Measurements from ENCODE around the gene ACTN4.

DNA sequence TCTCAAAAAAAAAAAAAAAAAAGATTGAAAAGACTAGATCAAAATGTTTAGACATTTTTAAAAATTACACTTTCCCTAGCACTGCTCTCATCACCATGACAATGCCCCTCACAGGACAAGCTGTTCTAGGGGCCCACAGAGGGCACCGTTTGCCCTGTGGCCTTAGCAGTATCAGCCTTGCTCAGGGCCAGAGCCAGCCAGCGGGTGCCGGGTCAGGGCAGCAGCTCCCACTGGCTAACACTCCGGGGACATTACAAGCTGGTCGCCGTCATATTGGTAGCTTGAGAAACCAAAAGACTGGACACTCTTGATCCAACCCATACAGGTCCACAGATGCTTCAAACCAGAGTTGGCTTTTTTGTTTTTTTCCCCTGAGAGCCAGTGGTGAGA lies 78.8 kb downstream of the ACTN4 start:
- TF ChIP-seq, protein P1, sequence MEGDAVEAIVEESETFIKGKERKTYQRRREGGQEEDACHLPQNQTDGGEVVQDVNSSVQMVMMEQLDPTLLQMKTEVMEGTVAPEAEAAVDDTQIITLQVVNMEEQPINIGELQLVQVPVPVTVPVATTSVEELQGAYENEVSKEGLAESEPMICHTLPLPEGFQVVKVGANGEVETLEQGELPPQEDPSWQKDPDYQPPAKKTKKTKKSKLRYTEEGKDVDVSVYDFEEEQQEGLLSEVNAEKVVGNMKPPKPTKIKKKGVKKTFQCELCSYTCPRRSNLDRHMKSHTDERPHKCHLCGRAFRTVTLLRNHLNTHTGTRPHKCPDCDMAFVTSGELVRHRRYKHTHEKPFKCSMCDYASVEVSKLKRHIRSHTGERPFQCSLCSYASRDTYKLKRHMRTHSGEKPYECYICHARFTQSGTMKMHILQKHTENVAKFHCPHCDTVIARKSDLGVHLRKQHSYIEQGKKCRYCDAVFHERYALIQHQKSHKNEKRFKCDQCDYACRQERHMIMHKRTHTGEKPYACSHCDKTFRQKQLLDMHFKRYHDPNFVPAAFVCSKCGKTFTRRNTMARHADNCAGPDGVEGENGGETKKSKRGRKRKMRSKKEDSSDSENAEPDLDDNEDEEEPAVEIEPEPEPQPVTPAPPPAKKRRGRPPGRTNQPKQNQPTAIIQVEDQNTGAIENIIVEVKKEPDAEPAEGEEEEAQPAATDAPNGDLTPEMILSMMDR (IDR thresholded peaks at IDR 0.05), result no peak
- peak; percentile 61; the same call in 1 of the 2 replicates for TF ChIP-seq POLR2AphosphoS5 (IDR thresholded peaks at IDR 0.05; ENCODE audit: low read depth, low read length)
- TF ChIP-seq SIN3A (IDR thresholded peaks at IDR 0.05; ENCODE audit: borderline replicate concordance, insufficient read depth, low read depth, low read length), result no peak

Measured in Panc1 (cell line).